ENCODE measurements around the gene GRM1. TPM values are rescaled to one million over a fixed set of nuclear protein-coding genes. Genes with fewer than 3 reads are reported as not detected.

The GRM1 gene
- total RNA-seq, 1 experiment from 2014 or later = not detected

DNA sequence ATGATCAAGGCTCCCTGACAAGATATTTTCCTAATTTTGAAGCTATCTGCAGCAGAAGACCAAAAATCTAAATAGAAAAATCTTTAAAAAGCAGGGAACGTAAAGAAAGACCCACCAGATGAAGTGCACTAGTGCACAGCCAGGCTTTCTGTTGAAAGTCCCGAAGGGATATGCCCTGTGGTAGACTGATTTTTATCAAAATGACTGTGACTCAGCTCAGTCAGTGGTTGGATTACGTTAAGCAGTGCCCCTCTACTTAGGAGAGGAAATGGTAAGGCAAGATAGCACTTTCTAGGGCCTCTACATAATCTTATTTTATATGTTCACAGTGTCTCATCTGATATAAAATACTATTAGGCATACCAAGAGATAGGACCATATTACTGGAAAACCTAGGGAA, 391.4 kb downstream of the GRM1 start:
- Histone ChIP-seq H3K4me1 (no peaks in the 10 kb centered on the region), H3K27ac (no peak overlapping the region), H3K27me3 (no peaks in the 10 kb centered on the region), H3K36me3 (no peaks in the 10 kb centered on the region), H3K9me3 (replicated peaks) (0 out of 2 replicates have a peak, but pooled peaks cover 2% of the 10 kb centered on the region), H3K4me3 (no peak overlapping the region)
- no peak for DNase-seq

DNA sequence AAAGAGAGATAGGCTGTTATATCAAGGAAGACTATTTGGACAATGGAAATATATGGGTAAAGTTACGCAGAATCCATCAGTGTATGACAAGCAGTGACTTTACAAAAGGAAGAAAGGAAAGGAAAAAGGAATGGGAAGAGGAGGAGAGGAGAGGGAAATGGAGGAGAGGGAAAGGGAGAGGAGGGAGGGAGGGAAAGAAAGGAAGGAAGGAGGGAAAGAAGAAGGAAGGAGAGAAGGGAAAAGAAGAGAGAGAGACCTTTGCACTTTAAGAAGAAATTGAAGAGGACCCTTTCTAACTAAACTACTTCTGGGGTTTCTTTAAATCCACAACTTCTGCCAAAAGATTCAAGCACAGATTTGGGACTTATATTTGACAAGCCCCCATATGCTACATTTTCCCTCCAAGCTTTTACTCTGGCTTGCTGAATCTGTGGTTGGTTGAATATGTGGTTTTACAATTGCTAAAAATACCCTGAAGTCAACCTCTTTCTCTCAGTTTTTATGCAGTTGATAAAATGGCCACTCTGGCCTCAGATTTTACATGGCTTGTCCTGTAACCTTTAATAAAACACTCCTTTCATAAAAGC, 394.0 kb downstream of the GRM1 start:
- no peak overlapping the region for H3K27ac ChIP-seq
- DNase-seq = no peak
- H3K4me3 ChIP-seq = no peak overlapping the region
- no peaks in the 10 kb centered on the region for H3K36me3 ChIP-seq
- no peaks in the 10 kb centered on the region for H3K27me3 ChIP-seq
- 0 out of 2 replicates have a peak, but pooled peaks cover 2% of the 10 kb centered on the region for H3K9me3 ChIP-seq (replicated peaks)
- no peaks in the 10 kb centered on the region for H3K4me1 ChIP-seq

DNA sequence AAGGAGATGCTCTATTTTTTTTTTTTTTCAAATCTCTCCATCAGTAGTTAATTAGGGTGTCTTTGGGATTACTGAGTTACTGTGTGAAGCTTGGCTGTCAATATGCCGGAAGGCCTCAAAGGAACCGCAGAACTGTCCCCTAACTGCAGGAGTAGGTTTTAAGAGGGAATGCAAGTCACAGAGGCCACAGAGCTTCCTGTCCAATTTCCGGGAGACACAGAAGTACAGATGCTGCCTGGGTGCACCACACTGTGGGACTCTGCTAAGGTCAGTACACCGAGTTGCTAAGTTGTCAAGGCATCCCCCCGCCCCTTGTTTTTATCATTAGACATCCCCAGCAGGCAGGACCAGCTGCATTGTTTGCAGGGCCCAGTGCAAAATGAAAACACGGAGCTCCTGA, 394.6 kb downstream of the GRM1 start:
- no peaks in the 10 kb centered on the region for H3K27me3 ChIP-seq
- H3K4me3 ChIP-seq = no peak overlapping the region
- no peaks in the 10 kb centered on the region for H3K36me3 ChIP-seq
- no peaks in the 10 kb centered on the region for H3K4me1 ChIP-seq
- H3K27ac ChIP-seq = no peak overlapping the region
- 0 out of 2 replicates have a peak, but pooled peaks cover 2% of the 10 kb centered on the region for H3K9me3 ChIP-seq (replicated peaks)
- DNase-seq = no peak

DNA sequence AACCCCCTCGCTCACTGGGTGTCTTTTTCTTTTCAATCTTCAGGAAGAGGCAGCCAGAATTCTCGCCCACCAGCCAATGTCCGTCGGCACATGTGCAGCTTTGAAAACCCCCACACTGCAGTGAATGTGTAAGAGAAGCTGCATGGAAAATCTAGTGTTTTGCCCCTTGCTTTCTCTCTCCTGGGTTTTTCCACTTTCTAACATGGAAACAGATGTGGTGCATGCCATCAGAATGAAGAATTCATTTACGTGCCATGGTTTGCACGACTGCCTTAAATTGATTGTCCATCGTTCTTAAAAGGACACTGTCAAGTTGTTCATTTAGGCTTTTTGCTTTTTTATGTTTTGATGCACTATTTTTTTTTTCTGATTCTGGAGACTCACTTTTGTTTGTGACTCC, 397.7 kb downstream of the GRM1 start:
- H3K27me3 ChIP-seq = no peaks in the 10 kb centered on the region
- no peaks in the 10 kb centered on the region; the same call in 1 of the 2 replicates for H3K9me3 ChIP-seq (replicated peaks)
- H3K27ac ChIP-seq = no peak overlapping the region
- H3K4me1 ChIP-seq = no peaks in the 10 kb centered on the region
- no peak for DNase-seq
- no peaks in the 10 kb centered on the region for H3K36me3 ChIP-seq
- H3K4me3 ChIP-seq = no peak overlapping the region

DNA sequence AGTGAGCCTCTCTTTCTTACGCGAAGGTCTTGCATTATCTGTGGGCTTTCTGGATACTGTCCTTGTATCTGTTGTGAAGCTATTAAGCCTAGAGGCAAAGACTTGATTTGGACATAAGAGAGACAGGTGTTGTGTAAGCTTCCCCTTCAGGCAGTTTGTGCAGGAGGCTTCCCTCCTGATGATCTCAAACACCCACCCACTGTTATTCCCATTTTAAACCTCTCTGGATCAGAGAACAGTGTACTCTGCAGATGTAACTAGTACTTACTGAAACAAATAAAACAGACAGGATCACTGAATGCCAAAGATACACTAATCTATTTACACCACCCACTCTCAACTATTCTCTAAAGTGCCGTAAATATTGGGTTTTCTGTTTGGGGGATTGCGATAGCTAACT, 401.0 kb downstream of the GRM1 start:
- H3K4me1 ChIP-seq = no peaks in the 10 kb centered on the region
- no peaks in the 10 kb centered on the region for H3K36me3 ChIP-seq
- H3K27ac ChIP-seq = no peak overlapping the region
- DNase-seq = peak in 1 of 2 experiments; percentile 17
- no peaks in the 10 kb centered on the region for H3K27me3 ChIP-seq
- H3K9me3 ChIP-seq (replicated peaks) = no peaks in the 10 kb centered on the region; the same call in 1 of the 2 replicates
- H3K4me3 ChIP-seq = no peak overlapping the region

DNA sequence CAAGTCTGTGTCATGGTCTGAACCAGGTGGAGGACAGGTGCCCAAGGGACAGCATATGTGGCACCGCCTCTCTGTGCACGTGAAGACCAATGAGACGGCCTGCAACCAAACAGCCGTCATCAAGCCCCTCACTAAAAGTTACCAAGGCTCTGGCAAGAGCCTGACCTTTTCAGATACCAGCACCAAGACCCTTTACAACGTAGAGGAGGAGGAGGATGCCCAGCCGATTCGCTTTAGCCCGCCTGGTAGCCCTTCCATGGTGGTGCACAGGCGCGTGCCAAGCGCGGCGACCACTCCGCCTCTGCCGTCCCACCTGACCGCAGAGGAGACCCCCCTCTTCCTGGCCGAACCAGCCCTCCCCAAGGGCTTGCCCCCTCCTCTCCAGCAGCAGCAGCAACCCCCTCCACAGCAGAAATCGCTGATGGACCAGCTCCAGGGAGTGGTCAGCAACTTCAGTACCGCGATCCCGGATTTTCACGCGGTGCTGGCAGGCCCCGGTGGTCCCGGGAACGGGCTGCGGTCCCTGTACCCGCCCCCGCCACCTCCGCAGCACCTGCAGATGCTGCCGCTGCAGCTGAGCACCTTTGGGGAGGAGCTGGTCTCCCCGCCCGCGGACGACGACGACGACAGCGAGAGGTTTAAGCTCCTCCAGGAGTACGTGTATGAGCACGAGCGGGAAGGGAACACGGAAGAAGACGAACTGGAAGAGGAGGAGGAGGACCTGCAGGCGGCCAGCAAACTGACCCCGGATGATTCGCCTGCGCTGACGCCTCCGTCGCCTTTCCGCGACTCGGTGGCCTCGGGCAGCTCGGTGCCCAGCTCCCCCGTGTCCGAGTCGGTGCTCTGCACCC, 405.2 kb downstream of the GRM1 start:
- DNase-seq = no peak
- Histone ChIP-seq H3K4me3 (no peak overlapping the region), H3K36me3 (no peaks in the 10 kb centered on the region)

DNA sequence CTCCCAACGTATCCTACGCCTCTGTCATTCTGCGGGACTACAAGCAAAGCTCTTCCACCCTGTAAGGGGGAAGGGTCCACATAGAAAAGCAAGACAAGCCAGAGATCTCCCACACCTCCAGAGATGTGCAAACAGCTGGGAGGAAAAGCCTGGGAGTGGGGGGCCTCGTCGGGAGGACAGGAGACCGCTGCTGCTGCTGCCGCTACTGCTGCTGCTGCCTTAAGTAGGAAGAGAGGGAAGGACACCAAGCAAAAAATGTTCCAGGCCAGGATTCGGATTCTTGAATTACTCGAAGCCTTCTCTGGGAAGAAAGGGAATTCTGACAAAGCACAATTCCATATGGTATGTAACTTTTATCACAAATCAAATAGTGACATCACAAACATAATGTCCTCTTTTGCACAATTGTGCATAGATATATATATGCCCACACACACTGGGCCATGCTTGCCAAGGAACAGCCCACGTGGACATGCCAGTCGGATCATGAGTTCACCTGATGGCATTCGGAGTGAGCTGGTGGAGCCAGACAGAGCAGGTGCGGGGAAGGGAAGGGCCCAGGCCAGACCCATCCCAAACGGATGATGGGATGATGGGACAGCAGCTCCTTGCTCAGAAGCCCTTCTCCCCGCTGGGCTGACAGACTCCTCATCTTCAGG, 406.0 kb downstream of the GRM1 start:
- Histone ChIP-seq H3K9me3 (replicated peaks) (peaks cover 3% of the 10 kb centered on the region), H3K4me3 (no peak overlapping the region), H3K4me1 (no peaks in the 10 kb centered on the region), H3K27ac (no peak overlapping the region), H3K27me3 (no peaks in the 10 kb centered on the region), H3K36me3 (no peaks in the 10 kb centered on the region)
- DNase-seq = no peak

More for the DNA sequence above, 405.2 kb downstream of the GRM1 start:
- H3K27ac ChIP-seq = no peak overlapping the region
- no peaks in the 10 kb centered on the region for H3K27me3 ChIP-seq
- H3K9me3 ChIP-seq (replicated peaks) = peaks cover 3% of the 10 kb centered on the region
- no peaks in the 10 kb centered on the region for H3K4me1 ChIP-seq

DNA sequence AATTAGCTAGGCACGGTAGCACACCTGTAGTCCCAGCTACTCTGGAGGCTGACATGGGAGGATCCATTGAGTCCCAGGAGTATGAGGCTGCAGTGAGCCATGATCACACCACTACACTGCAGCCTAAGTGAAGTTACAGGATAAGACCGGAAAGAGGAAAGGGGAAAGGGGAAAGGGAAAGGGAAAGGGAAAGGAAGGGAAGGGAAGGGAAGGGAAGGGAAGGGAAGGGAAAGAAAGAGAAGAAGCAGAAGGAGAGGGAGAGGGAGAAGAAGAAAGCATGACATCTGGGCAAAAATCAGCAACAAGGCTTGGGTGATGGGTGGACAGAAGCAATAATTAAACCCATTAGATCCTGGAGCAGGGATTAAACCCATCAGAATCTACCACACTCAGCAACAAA, 413.0 kb downstream of the GRM1 start:
- H3K9me3 ChIP-seq (replicated peaks) = no peaks in the 10 kb centered on the region
- H3K27me3 ChIP-seq = no peaks in the 10 kb centered on the region
- DNase-seq = no peak
- no peaks in the 10 kb centered on the region for H3K4me1 ChIP-seq
- H3K36me3 ChIP-seq = no peaks in the 10 kb centered on the region
- H3K27ac ChIP-seq = no peak overlapping the region
- no peak overlapping the region for H3K4me3 ChIP-seq

DNA sequence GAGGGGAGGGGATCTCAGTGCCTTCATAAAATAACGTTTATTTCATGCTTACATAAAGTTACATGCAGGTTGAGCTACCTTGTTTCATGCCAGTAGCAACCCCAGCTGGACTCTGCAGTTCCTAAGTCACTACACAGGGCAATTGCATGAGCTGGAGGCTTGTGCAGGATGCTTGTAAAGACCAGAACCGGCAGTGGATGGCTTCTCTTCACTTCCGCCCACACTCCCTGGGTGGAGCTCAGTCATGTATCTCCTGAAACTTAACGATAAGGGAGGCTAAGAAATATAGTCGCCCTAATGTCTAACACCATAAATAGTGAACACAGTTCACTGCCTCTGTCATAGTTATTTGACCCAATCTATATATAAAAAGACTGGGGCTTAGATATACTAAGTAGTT, 415.3 kb downstream of the GRM1 start:
- Histone ChIP-seq H3K27ac (no peak overlapping the region), H3K4me3 (no peak overlapping the region), H3K36me3 (no peaks in the 10 kb centered on the region), H3K27me3 (no peaks in the 10 kb centered on the region), H3K4me1 (no peaks in the 10 kb centered on the region), H3K9me3 (replicated peaks) (no peaks in the 10 kb centered on the region)
- no peak for DNase-seq

DNA sequence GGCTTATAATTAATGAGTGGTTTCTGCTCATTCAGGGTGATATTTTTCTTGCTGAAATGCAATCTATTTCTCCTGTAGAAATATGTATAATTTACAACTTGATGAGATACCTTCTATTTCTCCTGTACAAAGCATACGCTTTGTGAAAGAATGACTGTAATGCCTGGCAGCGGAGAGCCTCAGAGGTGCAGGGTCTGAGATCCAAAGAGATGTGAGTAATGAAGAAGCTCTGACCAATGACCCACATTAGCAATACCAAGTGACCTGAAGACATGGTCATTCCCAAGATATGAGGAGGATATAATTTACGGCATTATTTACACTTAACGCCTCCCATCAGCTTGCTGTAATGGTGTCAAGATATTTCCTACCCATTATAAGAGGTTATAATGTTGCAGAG, 416.4 kb downstream of the GRM1 start:
- DNase-seq = no peak
- Histone ChIP-seq H3K27ac (no peak overlapping the region), H3K27me3 (no peaks in the 10 kb centered on the region), H3K36me3 (no peaks in the 10 kb centered on the region), H3K4me3 (no peak overlapping the region), H3K9me3 (replicated peaks) (no peaks in the 10 kb centered on the region), H3K4me1 (no peaks in the 10 kb centered on the region)

DNA sequence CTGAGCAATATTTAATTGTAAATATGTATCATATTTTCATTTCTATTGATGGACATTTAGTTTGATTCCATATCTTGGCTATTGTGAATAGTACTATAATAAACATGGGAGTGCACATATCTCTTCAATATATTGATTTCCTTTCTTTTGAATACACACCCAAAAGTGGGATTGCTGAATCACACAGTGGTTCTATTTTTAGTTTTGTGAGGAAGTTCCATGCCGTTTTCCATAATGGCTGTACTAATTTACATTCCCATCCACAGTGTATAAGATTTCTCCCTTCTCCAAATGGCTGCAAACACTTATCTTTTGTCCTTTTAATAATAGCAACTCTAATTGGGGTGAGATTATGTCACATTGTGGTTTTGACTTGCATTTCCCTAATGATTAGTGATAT, 428.0 kb downstream of the GRM1 start:
- Histone ChIP-seq H3K36me3 (no peaks in the 10 kb centered on the region), H3K9me3 (replicated peaks) (no peaks in the 10 kb centered on the region; the same call in 1 of the 2 replicates), H3K27me3 (no peaks in the 10 kb centered on the region), H3K4me3 (no peak overlapping the region), H3K27ac (no peak overlapping the region), H3K4me1 (no peaks in the 10 kb centered on the region)
- DNase-seq = no peak

DNA sequence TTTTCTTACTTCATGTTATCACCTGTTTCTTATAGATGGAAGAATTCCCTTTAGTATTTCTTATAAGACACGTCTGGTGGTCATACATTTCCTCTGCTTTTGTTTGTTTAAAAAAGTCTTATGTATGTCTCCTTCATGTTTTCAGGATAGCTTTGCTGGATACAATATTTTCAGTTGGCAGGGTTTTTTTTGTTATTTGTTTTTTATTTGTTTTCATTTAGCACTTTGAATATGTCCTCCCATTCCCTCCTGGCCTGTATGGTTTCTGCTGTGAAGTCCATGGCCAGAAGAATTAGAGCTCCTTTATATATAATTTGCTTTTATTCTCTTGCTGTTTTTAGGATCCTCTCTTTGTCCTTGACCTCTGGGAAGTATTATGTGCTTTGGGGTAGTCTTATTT, 432.1 kb downstream of the GRM1 start:
- no peak overlapping the region for H3K4me3 ChIP-seq
- H3K27me3 ChIP-seq = no peaks in the 10 kb centered on the region
- no peak for DNase-seq
- no peaks in the 10 kb centered on the region for H3K36me3 ChIP-seq
- no peaks in the 10 kb centered on the region; the same call in 1 of the 2 replicates for H3K9me3 ChIP-seq (replicated peaks)
- H3K27ac ChIP-seq = no peak overlapping the region
- no peaks in the 10 kb centered on the region for H3K4me1 ChIP-seq

DNA sequence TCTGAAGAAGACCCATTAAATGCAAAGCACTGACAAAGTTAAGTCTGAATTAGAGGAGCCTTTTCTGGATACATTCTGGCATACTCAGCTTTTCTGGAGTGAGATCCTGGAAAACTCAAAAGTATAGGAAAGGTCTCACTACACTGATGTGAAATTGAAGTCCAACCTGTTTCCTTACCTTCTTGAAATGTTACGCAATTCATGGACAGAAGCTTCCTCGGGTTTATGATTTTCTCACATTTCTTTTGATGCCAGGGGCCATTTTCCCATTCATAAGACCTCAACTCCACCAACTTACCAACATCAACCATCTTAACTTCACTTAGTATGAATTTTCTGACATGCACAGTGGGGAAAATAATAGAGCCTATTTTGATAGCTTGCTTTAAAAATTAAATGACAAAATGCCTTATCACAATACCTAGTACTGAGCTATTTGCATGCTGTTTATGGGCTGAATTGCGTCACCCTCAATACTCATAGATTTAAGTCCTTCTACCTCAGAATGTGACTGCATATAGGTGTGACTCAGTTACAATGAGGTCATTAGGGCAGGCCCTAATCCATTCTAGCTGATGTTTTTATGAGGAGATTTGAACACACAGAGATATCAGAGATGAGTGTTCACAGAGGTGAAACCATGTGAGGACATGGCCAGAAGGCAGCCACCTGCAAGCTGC, 441.4 kb downstream of the GRM1 start:
- Histone ChIP-seq H3K36me3 (no peaks in the 10 kb centered on the region), H3K27ac (no peak overlapping the region), H3K4me3 (no peak overlapping the region), H3K9me3 (replicated peaks) (no peaks in the 10 kb centered on the region), H3K4me1 (no peaks in the 10 kb centered on the region), H3K27me3 (no peaks in the 10 kb centered on the region)
- DNase-seq = no peak

DNA sequence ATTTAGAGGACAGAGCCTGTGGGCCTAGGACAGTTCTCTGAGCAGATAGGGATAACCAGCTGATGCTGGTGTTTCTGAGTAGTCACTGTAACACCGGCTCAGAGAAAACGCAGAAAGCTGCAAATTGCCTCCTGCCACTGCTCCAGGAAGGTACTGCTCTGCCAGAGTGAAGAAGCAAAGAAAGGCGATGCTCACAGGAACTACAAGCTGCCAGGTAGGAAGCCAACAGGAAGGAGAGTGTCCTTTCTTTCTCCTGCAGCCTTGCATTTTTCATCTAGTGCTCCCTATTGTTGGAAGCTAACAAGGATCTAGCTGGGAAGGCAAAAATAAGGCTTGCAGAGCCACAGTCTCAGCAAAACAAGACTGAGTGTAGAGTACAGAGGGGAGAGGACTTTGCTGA, 444.1 kb downstream of the GRM1 start:
- no peaks in the 10 kb centered on the region for H3K27me3 ChIP-seq
- H3K4me1 ChIP-seq = no peaks in the 10 kb centered on the region
- no peak overlapping the region for H3K27ac ChIP-seq
- no peak for DNase-seq
- no peaks in the 10 kb centered on the region for H3K9me3 ChIP-seq (replicated peaks)
- no peak overlapping the region for H3K4me3 ChIP-seq
- H3K36me3 ChIP-seq = no peaks in the 10 kb centered on the region

DNA sequence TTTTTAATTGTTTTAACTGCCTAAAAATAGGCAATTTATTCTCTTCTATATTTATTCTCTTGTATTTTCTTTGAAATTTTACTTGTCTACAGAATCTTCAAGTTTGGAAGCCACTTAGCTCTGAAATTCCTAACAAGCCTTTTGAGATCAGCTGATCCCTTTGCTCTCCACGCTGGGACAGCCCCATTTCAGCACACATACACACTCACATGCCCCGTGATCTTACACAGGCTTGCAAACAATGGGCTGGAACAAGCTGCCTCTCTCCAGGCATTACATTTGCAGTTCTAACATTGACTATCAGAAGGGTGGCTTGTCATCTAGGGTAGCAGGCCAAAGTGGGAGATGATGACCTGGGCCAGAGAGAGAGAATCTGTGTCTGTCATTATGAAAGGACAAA, 452.7 kb downstream of the GRM1 start:
- no peak for DNase-seq
- Histone ChIP-seq H3K27me3 (no peaks in the 10 kb centered on the region), H3K27ac (no peak overlapping the region), H3K4me1 (no peaks in the 10 kb centered on the region), H3K36me3 (no peaks in the 10 kb centered on the region), H3K4me3 (no peak overlapping the region), H3K9me3 (replicated peaks) (0 out of 2 replicates have a peak, but pooled peaks cover 6% of the 10 kb centered on the region)

Measured in SJCRH30 (cell line).